Measurements from ENCODE around the gene RAPGEF4. TPM values are rescaled to one million over a fixed set of nuclear protein-coding genes. Genes with fewer than 3 reads are reported as not detected.

Gene RAPGEF4
- polyA plus RNA-seq = 1 to 10 TPM; 1.7 to 3.1 TPM

DNA sequence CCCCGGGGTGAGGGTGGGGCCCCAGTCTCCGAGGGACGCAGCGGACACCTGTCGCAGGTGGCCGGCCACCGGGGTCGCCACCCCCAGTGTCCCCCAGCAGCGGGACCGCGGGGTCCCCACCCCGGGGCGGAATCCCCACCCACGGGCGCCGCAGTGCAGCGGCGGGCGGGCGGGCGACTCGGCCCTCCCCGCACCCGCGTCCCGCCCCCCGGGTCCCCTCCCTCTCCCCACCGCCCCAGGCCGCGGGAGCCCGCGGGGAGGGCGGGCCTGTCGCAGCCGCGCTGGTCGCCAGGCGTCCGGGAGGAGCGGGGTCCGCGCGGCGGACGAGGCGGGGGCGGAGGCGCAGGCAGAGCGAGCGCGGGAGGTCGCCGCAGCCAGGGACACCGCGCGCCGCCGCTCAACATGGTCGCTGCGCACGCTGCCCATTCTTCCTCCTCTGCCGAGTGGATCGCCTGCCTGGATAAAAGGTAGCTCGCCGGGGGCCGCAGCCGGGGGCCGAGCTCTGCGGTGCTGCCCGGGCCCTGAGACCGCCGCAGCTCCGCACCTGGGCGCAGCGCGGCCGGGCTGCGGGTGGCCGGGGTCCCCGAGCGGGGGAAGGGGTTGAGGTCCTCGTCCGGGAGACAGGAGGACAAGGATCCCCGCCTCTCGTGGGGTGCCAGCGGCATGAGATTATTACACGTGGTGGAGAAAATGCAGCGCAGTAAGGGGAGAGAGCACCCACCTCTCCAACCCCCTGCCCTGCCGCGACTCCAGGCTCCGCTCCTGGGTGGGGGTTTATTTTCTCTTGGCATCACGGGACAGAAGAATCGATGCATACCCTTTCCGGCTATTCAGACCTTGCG lies at the start of gene RAPGEF4:
TSS of gene RAPGEF4 (plus strand) at position 264 of the 842 bp plus-strand sequence. CDS start at position 403, 139 bp downstream.
- H3K27ac ChIP-seq (ENCODE audit: low read depth in 2 of 2, low read length in 1 of 2) = no peak within 1 kb of the TSS
- H3K9me3 ChIP-seq (ENCODE audit: control insufficient read depth in 2 of 2, insufficient read depth in 1 of 2, low read depth in 1 of 2, low read length in 1 of 2) = no peaks in the 10 kb centered on the region
- WGBS, 2 donors = 1 to 2% methylated on average over 47 to 94 of the region's 95 CpGs
- H3K36me3 ChIP-seq (ENCODE audit: control insufficient read depth in 2 of 2, insufficient read depth in 2 of 2, low read length in 1 of 2) = no peaks in the 10 kb centered on the region
- H3K27me3 ChIP-seq (ENCODE audit: control insufficient read depth in 1 of 2, insufficient read depth in 2 of 2, low read length in 2 of 2) = peaks cover 0 to 5% of the 10 kb centered on the region in 2 donors
- peak within 1 kb of the TSS; percentile 42 to 66 for H3K4me3 ChIP-seq (ENCODE audit: low read depth in 1 of 2, low read length in 2 of 2)
- H3K4me1 ChIP-seq (ENCODE audit: control insufficient read depth in 2 of 2, insufficient read depth in 2 of 2, low read length in 1 of 2) = peaks cover 3 to 5% of the 10 kb centered on the region in 2 donors

DNA sequence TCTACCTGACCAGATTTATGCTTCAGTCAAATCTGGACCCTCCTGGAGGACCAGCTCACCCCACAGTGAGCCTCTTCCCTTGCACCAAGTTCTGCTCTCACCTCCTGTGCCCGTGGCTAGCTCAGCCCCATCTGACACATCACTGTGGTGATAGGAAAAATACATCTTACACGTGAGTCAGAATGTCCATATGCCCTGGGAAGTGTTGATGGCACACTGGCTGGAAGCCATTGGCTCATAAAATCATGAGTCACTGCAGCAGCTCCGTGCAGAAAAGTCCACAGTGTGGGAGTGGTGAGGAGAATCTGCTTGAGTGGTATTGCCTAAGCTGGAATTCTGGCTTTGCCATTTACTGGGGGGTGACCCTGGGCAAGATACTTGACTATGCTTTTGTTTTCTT lies 42.6 kb upstream of the RAPGEF4 start:
- no peaks in the 10 kb centered on the region for H3K36me3 ChIP-seq (ENCODE audit: control insufficient read depth in 2 of 2, insufficient read depth in 2 of 2, low read length in 1 of 2)
- no peak overlapping the region for H3K4me3 ChIP-seq (ENCODE audit: low read depth in 1 of 2, low read length in 2 of 2)
- no peaks in the 10 kb centered on the region for H3K27me3 ChIP-seq (ENCODE audit: control insufficient read depth in 1 of 2, insufficient read depth in 2 of 2, low read length in 2 of 2)
- peaks cover 0 to 2% of the 10 kb centered on the region in 2 donors for H3K4me1 ChIP-seq (ENCODE audit: control insufficient read depth in 2 of 2, insufficient read depth in 2 of 2, low read length in 1 of 2)
- H3K9me3 ChIP-seq (ENCODE audit: control insufficient read depth in 2 of 2, insufficient read depth in 1 of 2, low read depth in 1 of 2, low read length in 1 of 2) = peaks cover 0 to 2% of the 10 kb centered on the region in 2 donors
- 5% methylated on average over 3 of the region's 3 CpGs for WGBS, 2 donors
- no peak overlapping the region for H3K27ac ChIP-seq (ENCODE audit: low read depth in 2 of 2, low read length in 1 of 2)

DNA sequence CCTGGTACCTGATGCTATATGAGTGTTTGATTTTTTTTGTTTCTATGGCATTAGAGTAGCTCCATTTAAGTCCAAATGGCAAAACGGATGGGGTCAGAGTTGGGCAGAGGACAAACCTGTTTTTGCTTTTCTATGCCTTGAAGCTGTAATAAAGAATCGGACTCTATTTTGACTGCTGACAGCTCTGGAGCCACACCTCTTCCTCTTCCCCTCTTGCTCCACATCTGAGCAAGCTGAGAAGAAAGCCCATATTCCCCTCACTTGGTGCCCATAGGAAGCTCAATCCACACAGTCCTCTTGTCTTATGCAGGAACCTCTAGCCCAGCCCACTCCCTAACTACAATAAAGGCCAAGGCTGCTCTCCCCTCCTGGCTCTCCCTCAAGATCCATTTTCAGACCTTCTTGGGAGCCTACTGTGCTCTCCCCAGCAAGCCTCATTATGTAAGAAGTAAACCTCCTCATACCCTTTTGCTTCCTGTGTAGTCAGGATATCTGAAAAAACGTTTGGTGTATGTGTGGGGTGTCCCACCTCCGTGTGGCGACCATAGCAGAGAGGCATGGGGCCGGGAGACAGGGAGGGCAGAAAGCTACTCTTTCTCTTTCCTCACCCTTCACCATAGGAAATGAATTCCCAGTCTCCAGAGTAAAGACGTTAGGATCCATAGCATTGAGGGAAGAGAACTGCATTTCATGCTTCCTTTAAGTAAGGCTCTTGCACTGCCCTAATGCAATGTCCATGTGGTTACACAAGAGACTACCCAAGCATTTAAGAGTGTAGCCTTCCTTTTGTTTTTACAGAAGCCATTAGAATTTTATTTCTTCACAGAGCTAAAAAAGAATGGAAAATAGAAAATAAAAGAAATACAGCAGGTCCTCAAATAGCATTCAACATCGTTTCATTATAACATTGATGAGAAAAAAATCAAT lies 41.9 kb upstream of the RAPGEF4 start:
- WGBS, 2 donors = 63 to 66% methylated on average over 8 of the region's 8 CpGs
- Histone ChIP-seq H3K27ac (ENCODE audit: low read depth in 2 of 2, low read length in 1 of 2) (peak overlapping the region in 1 of 2 donors; percentile 4), H3K36me3 (ENCODE audit: control insufficient read depth in 2 of 2, insufficient read depth in 2 of 2, low read length in 1 of 2) (no peaks in the 10 kb centered on the region), H3K4me1 (ENCODE audit: control insufficient read depth in 2 of 2, insufficient read depth in 2 of 2, low read length in 1 of 2) (peaks cover 0 to 2% of the 10 kb centered on the region in 2 donors), H3K9me3 (ENCODE audit: control insufficient read depth in 2 of 2, insufficient read depth in 1 of 2, low read depth in 1 of 2, low read length in 1 of 2) (peaks cover 0 to 2% of the 10 kb centered on the region in 2 donors), H3K4me3 (ENCODE audit: low read depth in 1 of 2, low read length in 2 of 2) (no peak overlapping the region), H3K27me3 (ENCODE audit: control insufficient read depth in 1 of 2, insufficient read depth in 2 of 2, low read length in 2 of 2) (no peaks in the 10 kb centered on the region)

DNA sequence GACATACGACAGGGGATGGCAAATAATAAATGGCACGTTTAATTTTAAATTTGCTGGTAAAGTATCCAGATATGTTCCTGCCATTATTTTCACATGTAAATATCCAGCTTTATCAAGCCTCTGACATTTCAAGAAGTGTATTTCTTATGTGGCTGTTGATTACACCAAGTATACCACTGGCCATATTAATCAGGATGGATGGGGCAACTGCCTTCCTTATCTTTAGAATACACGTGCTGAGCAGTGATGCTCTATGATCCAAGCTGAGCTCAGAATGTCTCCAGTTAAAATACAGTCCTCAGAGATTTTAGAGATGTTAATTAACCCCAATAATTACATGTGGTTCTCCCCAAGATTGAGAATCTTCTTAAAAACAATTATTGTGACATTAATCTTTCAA lies 38.3 kb upstream of the RAPGEF4 start:
- WGBS, 2 donors = 85 to 86% methylated on average over 3 of the region's 3 CpGs
- Histone ChIP-seq H3K27ac (ENCODE audit: low read depth in 2 of 2, low read length in 1 of 2) (no peak overlapping the region), H3K27me3 (ENCODE audit: control insufficient read depth in 1 of 2, insufficient read depth in 2 of 2, low read length in 2 of 2) (no peaks in the 10 kb centered on the region), H3K36me3 (ENCODE audit: control insufficient read depth in 2 of 2, insufficient read depth in 2 of 2, low read length in 1 of 2) (no peaks in the 10 kb centered on the region), H3K4me3 (ENCODE audit: low read depth in 1 of 2, low read length in 2 of 2) (no peak overlapping the region), H3K9me3 (ENCODE audit: control insufficient read depth in 2 of 2, insufficient read depth in 1 of 2, low read depth in 1 of 2, low read length in 1 of 2) (peaks cover 0 to 2% of the 10 kb centered on the region in 2 donors), H3K4me1 (ENCODE audit: control insufficient read depth in 2 of 2, insufficient read depth in 2 of 2, low read length in 1 of 2) (peaks cover 0 to 2% of the 10 kb centered on the region in 2 donors)

DNA sequence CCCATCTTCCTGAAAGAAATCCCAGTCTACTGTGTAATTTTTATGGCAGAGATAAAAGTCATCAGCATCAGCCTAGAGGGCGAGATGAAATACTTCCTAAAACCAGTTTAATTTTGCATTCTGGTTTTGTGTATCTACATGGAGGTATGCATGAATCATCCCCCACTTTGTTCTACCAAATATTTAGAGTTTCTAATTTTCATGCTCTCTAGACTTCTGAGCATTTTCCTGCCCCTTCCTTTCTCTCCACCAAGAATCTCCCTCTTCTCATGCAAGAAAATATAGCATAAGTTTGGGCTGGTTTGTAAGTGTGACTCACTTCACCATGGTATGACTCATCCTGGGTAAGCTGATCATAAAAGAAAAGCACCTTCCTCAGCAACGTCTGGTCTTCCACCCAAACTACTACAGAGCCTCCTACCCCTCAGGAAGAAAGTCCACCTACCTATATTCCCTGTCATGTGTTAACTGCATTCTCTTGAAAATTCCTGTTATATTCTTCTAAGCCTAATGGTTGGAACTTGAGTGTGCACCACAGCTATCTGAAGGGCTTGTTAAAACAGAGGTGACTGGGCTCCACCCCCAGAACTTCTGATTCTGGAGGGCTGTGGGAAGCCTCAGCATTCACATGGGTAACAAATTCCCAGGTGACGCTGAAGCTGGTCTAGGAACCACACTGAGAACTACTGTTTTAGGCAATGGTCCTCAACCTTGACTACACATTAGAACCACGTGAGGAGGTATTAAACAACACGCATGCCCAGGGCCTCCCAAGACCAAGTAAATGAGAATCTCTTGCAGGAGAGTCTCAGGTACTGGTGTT lies 37.4 kb upstream of the RAPGEF4 start:
- H3K9me3 ChIP-seq (ENCODE audit: control insufficient read depth in 2 of 2, insufficient read depth in 1 of 2, low read depth in 1 of 2, low read length in 1 of 2) = peaks cover 0 to 2% of the 10 kb centered on the region in 2 donors
- H3K4me3 ChIP-seq (ENCODE audit: low read depth in 1 of 2, low read length in 2 of 2) = no peak overlapping the region
- H3K4me1 ChIP-seq (ENCODE audit: control insufficient read depth in 2 of 2, insufficient read depth in 2 of 2, low read length in 1 of 2) = peaks cover 0 to 2% of the 10 kb centered on the region in 2 donors
- 56 to 61% methylated on average over 5 of the region's 5 CpGs for WGBS, 2 donors
- no peak overlapping the region for H3K27ac ChIP-seq (ENCODE audit: low read depth in 2 of 2, low read length in 1 of 2)
- H3K27me3 ChIP-seq (ENCODE audit: control insufficient read depth in 1 of 2, insufficient read depth in 2 of 2, low read length in 2 of 2) = no peaks in the 10 kb centered on the region
- no peaks in the 10 kb centered on the region for H3K36me3 ChIP-seq (ENCODE audit: control insufficient read depth in 2 of 2, insufficient read depth in 2 of 2, low read length in 1 of 2)

DNA sequence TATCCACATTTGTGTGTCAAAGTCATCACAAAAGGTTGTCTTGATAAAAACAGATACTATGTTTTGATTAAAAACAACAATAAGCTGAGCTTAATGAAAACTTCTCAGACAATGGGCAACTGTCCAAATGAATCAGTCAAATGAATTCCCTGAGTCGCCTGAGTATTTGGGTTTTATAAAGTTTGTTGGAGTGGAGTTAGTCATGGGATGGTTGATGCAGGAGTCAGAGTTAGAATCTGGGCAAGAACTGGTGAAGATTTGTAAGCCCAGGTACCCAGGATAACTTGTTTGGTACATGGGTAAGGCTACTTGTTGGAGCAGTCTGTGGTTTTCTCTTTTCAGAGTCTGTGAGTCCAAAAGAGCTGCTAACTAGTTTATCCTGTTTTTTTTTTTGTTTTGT lies 34.4 kb upstream of the RAPGEF4 start:
- Histone ChIP-seq H3K9me3 (ENCODE audit: control insufficient read depth in 2 of 2, insufficient read depth in 1 of 2, low read depth in 1 of 2, low read length in 1 of 2) (no peaks in the 10 kb centered on the region), H3K27ac (ENCODE audit: low read depth in 2 of 2, low read length in 1 of 2) (no peak overlapping the region), H3K36me3 (ENCODE audit: control insufficient read depth in 2 of 2, insufficient read depth in 2 of 2, low read length in 1 of 2) (no peaks in the 10 kb centered on the region), H3K4me3 (ENCODE audit: low read depth in 1 of 2, low read length in 2 of 2) (no peak overlapping the region), H3K27me3 (ENCODE audit: control insufficient read depth in 1 of 2, insufficient read depth in 2 of 2, low read length in 2 of 2) (no peaks in the 10 kb centered on the region), H3K4me1 (ENCODE audit: control insufficient read depth in 2 of 2, insufficient read depth in 2 of 2, low read length in 1 of 2) (no peaks in the 10 kb centered on the region)
- WGBS, 2 donors = 24 to 38% methylated on average over 1 of the region's 1 CpG

DNA sequence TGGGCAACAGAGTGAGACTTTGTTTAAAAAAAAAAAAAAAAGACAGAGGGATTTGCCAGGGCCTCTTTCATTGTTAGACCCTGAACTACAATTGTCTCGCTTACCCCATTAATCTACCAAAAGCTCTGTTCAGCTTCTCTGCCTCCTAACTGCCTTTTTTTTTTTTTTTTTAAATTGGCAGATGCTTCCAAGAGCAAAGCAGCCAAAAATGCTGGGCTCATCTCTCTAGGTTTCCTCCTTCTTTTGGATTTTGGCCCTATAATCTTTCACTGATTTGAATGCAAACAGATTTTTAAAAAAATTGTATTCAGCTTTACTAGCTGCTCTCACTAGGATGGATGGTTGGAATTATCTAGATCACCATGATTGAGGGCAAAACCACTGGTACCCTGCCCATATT lies 33.2 kb upstream of the RAPGEF4 start:
- no peak overlapping the region for H3K4me3 ChIP-seq (ENCODE audit: low read depth in 1 of 2, low read length in 2 of 2)
- WGBS, 2 donors = 61 to 65% methylated on average over 1 of the region's 1 CpG

DNA sequence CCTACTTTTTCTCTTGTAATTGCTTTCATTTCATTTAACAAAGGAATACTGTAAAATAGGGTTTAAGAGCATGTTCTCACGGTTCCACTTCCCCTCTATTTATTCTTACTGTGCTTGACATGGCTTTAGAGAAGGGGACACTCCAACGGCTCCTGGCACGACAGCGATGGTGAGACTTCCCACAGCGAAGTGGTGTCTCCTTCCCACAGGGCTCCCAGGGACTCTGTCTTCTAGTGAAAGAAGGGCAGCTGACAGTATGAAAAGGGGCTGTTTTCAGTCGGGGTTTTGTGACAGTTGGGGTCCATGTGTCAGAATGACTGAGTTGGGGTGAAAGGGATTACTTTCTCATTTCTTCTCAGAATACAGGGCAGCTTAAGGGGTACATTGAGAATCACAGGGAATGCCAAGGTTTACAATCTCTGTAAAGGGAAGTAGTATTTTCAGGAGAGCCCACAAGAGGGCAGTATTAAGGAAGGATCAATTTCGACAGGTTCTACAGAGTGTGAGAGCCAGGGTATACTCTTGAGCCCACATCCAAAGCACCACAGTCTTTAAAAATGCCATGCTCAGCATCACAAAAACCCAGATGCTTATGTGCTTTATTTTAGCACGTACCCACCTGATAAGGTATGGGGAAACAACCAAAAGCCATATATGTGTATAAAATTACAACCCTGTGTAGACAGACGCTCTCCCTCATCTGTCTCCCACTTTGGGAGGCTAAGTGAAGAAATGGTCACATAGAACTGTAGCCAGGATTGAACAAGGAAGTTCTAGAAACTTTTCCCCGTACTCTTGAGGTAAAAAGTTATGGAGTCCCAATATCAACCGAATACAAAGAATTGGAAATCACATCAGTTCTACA lies 31.3 kb upstream of the RAPGEF4 start:
- Histone ChIP-seq H3K27me3 (ENCODE audit: control insufficient read depth in 1 of 2, insufficient read depth in 2 of 2, low read length in 2 of 2) (no peaks in the 10 kb centered on the region), H3K36me3 (ENCODE audit: control insufficient read depth in 2 of 2, insufficient read depth in 2 of 2, low read length in 1 of 2) (no peaks in the 10 kb centered on the region), H3K9me3 (ENCODE audit: control insufficient read depth in 2 of 2, insufficient read depth in 1 of 2, low read depth in 1 of 2, low read length in 1 of 2) (no peaks in the 10 kb centered on the region), H3K4me1 (ENCODE audit: control insufficient read depth in 2 of 2, insufficient read depth in 2 of 2, low read length in 1 of 2) (no peaks in the 10 kb centered on the region), H3K4me3 (ENCODE audit: low read depth in 1 of 2, low read length in 2 of 2) (no peak overlapping the region), H3K27ac (ENCODE audit: low read depth in 2 of 2, low read length in 1 of 2) (no peak overlapping the region)
- 69 to 72% methylated on average over 11 of the region's 11 CpGs for WGBS, 2 donors

More for the DNA sequence above, 33.2 kb upstream of the RAPGEF4 start:
- no peaks in the 10 kb centered on the region for H3K27me3 ChIP-seq (ENCODE audit: control insufficient read depth in 1 of 2, insufficient read depth in 2 of 2, low read length in 2 of 2)
- H3K36me3 ChIP-seq (ENCODE audit: control insufficient read depth in 2 of 2, insufficient read depth in 2 of 2, low read length in 1 of 2) = no peaks in the 10 kb centered on the region
- no peak overlapping the region for H3K27ac ChIP-seq (ENCODE audit: low read depth in 2 of 2, low read length in 1 of 2)
- H3K9me3 ChIP-seq (ENCODE audit: control insufficient read depth in 2 of 2, insufficient read depth in 1 of 2, low read depth in 1 of 2, low read length in 1 of 2) = no peaks in the 10 kb centered on the region
- H3K4me1 ChIP-seq (ENCODE audit: control insufficient read depth in 2 of 2, insufficient read depth in 2 of 2, low read length in 1 of 2) = no peaks in the 10 kb centered on the region

Measured in esophagus (tissue), 2 donors.